HG03135 (cell line): ENCODE measurements around the gene IGSF9.

ENCODE experiments used
- ATAC-seq: cut with Tn5 transposase; IDR thresholded peaks from one replicate; pipeline ENCODE4 v1.9.1; 2021; ENCODE audit warnings: mild to moderate bottlenecking, moderate library complexity; ENCODE audit not compliant: unreplicated experiment

IGSF9 gene

GRCh38 chr1:159933347-159933746, 12.1 kb downstream of the IGSF9 start:
- ATAC-seq = no peak

- ATAC-seq = no peak
Observed at GRCh38 chr1:159932296-159933285, 12.8 kb downstream of the IGSF9 start.

GRCh38 chr1:159931795-159932173, 13.6 kb downstream of the IGSF9 start:
- ATAC-seq = no peak

GRCh38 chr1:159931101-159931794, 14.2 kb downstream of the IGSF9 start:
- no peak for ATAC-seq

- ATAC-seq = no peak
Observed at GRCh38 chr1:159930634-159931033, 14.8 kb downstream of the IGSF9 start.

- ATAC-seq = no peak
Observed at GRCh38 chr1:159930216-159930615, 15.2 kb downstream of the IGSF9 start.

- no peak for ATAC-seq
Observed at GRCh38 chr1:159929155-159930051, 16.0 kb downstream of the IGSF9 start.

GRCh38 chr1:159928491-159929050, 16.8 kb downstream of the IGSF9 start:
- no peak for ATAC-seq

- ATAC-seq = no peak
Observed at GRCh38 chr1:159927849-159928431, 17.5 kb downstream of the IGSF9 start.

GRCh38 chr1:159927211-159927848, 18.1 kb downstream of the IGSF9 start:
- no peak for ATAC-seq

- peak; percentile 1 for ATAC-seq
Observed at GRCh38 chr1:159925719-159926078, 19.7 kb downstream of the IGSF9 start.

- ATAC-seq = peak; percentile 50
Observed at GRCh38 chr1:159924791-159925718, 20.4 kb downstream of the IGSF9 start, which contains the start of gene TAGLN2. Gene TAGLN2 (minus strand): TSS chr1:159925507. CDS start chr1:159920509, 4,998 bp downstream.

GRCh38 chr1:159924025-159924790, 21.2 kb downstream of the IGSF9 start:
- ATAC-seq = no peak

GRCh38 chr1:159923203-159924024, 22.0 kb downstream of the IGSF9 start:
- ATAC-seq = peak; percentile 35

GRCh38 chr1:159922511-159923202, 22.8 kb downstream of the IGSF9 start:
- ATAC-seq = peak; percentile 11

GRCh38 chr1:159921700-159922504, 23.5 kb downstream of the IGSF9 start:
- ATAC-seq = no peak
